Breast epithelium (tissue), 4 donors: Measurements from ENCODE around the gene HECTD4. TPM values are rescaled to one million over a fixed set of nuclear protein-coding genes. Genes with fewer than 3 reads are reported as not detected.

Source experiments
- DNase-seq, 2 donors: peaks; one replicate each; pipeline ENCODE4 v3.0.0-alpha.2; 2019; ENCODE audit warnings: low spot score in 2 of 2
- H3K27ac ChIP-seq, 2 donors: fragments of 200-600 bp; sonication (generic) in 1 of 2; one replicate each; pipeline ENCODE4 v1.5.1; 2016 to 2019; ENCODE audit warnings: mild to moderate bottlenecking in 1 of 2
- H3K27me3 ChIP-seq, 2 donors: fragments of 200-600 bp; sonication (generic) in 1 of 2; one replicate each; pipeline versions ENCODE4 v1.5.1 to v1.6.0; 2017 to 2019; ENCODE audit warnings: control low read depth in 1 of 2, mild to moderate bottlenecking in 1 of 2
- H3K36me3 ChIP-seq: fragments of 200-600 bp; one replicate; pipeline ENCODE4 v1.5.1; 2019
- H3K4me1 ChIP-seq, 2 donors: fragments of 200-600 bp; sonication (generic); one replicate each; pipeline ENCODE4 v1.5.1; 2016 to 2019; ENCODE audit warnings: control low read depth in 1 of 2
- H3K4me3 ChIP-seq, 3 donors: fragments of 200-600 bp; sonication (generic); 1 replicate in 2 of 3; 2 replicates in 1 of 3; pipeline ENCODE4 v1.5.1; 2016 to 2019; ENCODE audit warnings: mild to moderate bottlenecking in 3 of 3, moderate library complexity in 2 of 3
- H3K9me3 ChIP-seq, 2 donors: fragments of 200-600 bp; sonication (generic) in 1 of 2; one replicate each; pipeline ENCODE4 v1.5.1; 2016 to 2019; ENCODE audit warnings: control low read depth in 1 of 2
- CTCF ChIP-seq, 3 donors: fragments of 450-650 bp; IDR thresholded peaks; one replicate each; pipeline ENCODE4 v1.5.1; 2016 to 2017; ENCODE audit warnings: antibody characterized with exemption in 3 of 3, mild to moderate bottlenecking in 3 of 3, moderate library complexity in 3 of 3
- POLR2A ChIP-seq: fragments of 450-650 bp; IDR thresholded peaks from one replicate; pipeline ENCODE4 v1.6.1; 2016; ENCODE audit warnings: antibody characterized with exemption, mild to moderate bottlenecking, moderate library complexity
- POLR2AphosphoS5 ChIP-seq, 3 donors: sonication (generic); formaldehyde crosslinking; IDR thresholded peaks; one replicate each; pipeline ENCODE4 v1.6.1; 2017; ENCODE audit warnings: antibody characterized with exemption in 3 of 3
- intact Hi-C: fragments of 100-400 bp; cut with DNase I; formaldehyde crosslinking; loops from one replicate; pipeline ENCODE4 v1.15.1; 2023; ENCODE audit warnings: low total_unique reads
- total RNA-seq, 3 donors: library from RNA; depleted of rRNA; stranded (reverse); fragments of >200 nt; gene quantifications; one replicate each; pipeline ENCODE4 v1.1.0, GENCODE V29; 2016

HECTD4 gene
- total RNA-seq, 3 donors from 2014 or later = 37.6 to 57.4 (median 49.5) TPM

- Histone ChIP-seq H3K27ac (peak overlapping the region; percentile 71 to 88), H3K27me3 (no peaks in the 10 kb centered on the region), H3K4me1 (peaks cover 3 to 24% of the 10 kb centered on the region in 2 donors), H3K36me3 (no peaks in the 10 kb centered on the region), H3K4me3 (no peak overlapping the region), H3K9me3 (no peaks in the 10 kb centered on the region)
- no peak for DNase-seq
- intact Hi-C loops = no loop called here
- TF ChIP-seq POLR2A (no peak), CTCF (IDR thresholded peaks at IDR 0.05) (no peak), POLR2AphosphoS5 (IDR thresholded peaks at IDR 0.05) (no peak)
Measured at GRCh38 chr12:112122823-112123690, 259.2 kb downstream of the HECTD4 start.

GRCh38 chr12:112121780-112122565, 260.3 kb downstream of the HECTD4 start:
- peak in 2 of 3 donors; percentile 20 to 28 for TF ChIP-seq POLR2AphosphoS5 (IDR thresholded peaks at IDR 0.05)
- no peak for TF ChIP-seq CTCF (IDR thresholded peaks at IDR 0.05)
- H3K36me3 ChIP-seq = no peaks in the 10 kb centered on the region
- peak overlapping the region in 1 of 3 donors; percentile 5 for H3K4me3 ChIP-seq
- intact Hi-C loops = no loop called here
- H3K27me3 ChIP-seq = no peaks in the 10 kb centered on the region
- H3K9me3 ChIP-seq = no peaks in the 10 kb centered on the region
- peaks cover 3 to 17% of the 10 kb centered on the region in 2 donors for H3K4me1 ChIP-seq
- peak; percentile 74 to 78 for DNase-seq
- peak overlapping the region; percentile 71 to 88 for H3K27ac ChIP-seq

- Histone ChIP-seq H3K36me3 (no peaks in the 10 kb centered on the region), H3K27ac (peak overlapping the region; percentile 8 to 70), H3K4me3 (no peak overlapping the region), H3K27me3 (no peaks in the 10 kb centered on the region), H3K4me1 (peaks cover 0 to 8% of the 10 kb centered on the region in 2 donors), H3K9me3 (no peaks in the 10 kb centered on the region)
- intact Hi-C loops = no loop called here
- no peak for TF ChIP-seq POLR2A
- no peak for TF ChIP-seq POLR2AphosphoS5 (IDR thresholded peaks at IDR 0.05)
- TF ChIP-seq CTCF (IDR thresholded peaks at IDR 0.05) = no peak
- peak in 1 of 2 donors; percentile 21 for DNase-seq
Measured at GRCh38 chr12:112117685-112118084, 264.5 kb downstream of the HECTD4 start.

GRCh38 chr12:112116232-112117060, 265.8 kb downstream of the HECTD4 start:
- DNase-seq = peak in 1 of 2 donors; percentile 23
- peak overlapping the region; percentile 70 to 81 for H3K27ac ChIP-seq
- intact Hi-C loops = no loop called here
- H3K4me3 ChIP-seq = peak overlapping the region in 1 of 3 donors; percentile 4
- peaks cover 0 to under 1% of the 10 kb centered on the region in 2 donors for H3K4me1 ChIP-seq
- TF ChIP-seq CTCF (IDR thresholded peaks at IDR 0.05) = no peak
- TF ChIP-seq POLR2AphosphoS5 (IDR thresholded peaks at IDR 0.05) = no peak
- TF ChIP-seq POLR2A = no peak
- H3K27me3 ChIP-seq = no peaks in the 10 kb centered on the region
- no peaks in the 10 kb centered on the region for H3K36me3 ChIP-seq
- no peaks in the 10 kb centered on the region for H3K9me3 ChIP-seq
